Esophagus squamous epithelium (tissue), 5 donors: ENCODE data around the gene ARHGEF37. TPM values are rescaled to one million over a fixed set of nuclear protein-coding genes. Genes with fewer than 3 reads are reported as not detected.

Experiments
- DNase-seq: peaks from one replicate; lab custom pipeline; 2025; lab: John Stamatoyannopoulos, UW
- H3K27ac ChIP-seq, 4 donors: fragments of 200-600 bp; sonication (generic); one replicate each; pipeline ENCODE4 v1.5.1; 2016 to 2019; ENCODE audit warnings: mild to moderate bottlenecking in 1 of 4
- H3K27me3 ChIP-seq, 4 donors: fragments of 200-600 bp; sonication (generic); 1 replicate in 3 of 4; 2 replicates in 1 of 4; pipeline versions ENCODE4 v1.5.1 to v1.6.0; 2017 to 2021; ENCODE audit warnings: antibody characterized with exemption in 1 of 4
- H3K36me3 ChIP-seq, 3 donors: fragments of 200-600 bp; sonication (generic); one replicate each; pipeline ENCODE4 v1.5.1; 2016 to 2019
- H3K4me1 ChIP-seq, 3 donors: fragments of 200-600 bp; sonication (generic); one replicate each; pipeline ENCODE4 v1.5.1; 2017 to 2019
- H3K4me3 ChIP-seq, 4 donors: fragments of 200-600 bp; sonication (generic); 1 replicate in 3 of 4; 2 replicates in 1 of 4; pipeline ENCODE4 v1.5.1; 2016 to 2019; ENCODE audit warnings: mild to moderate bottlenecking in 2 of 4, moderate library complexity in 1 of 4
- H3K9me3 ChIP-seq, 3 donors: fragments of 200-600 bp; sonication (generic); one replicate each; pipeline ENCODE4 v1.5.1; 2016 to 2019
- CTCF ChIP-seq, 6 experiments: fragments of 450-650 bp in 4 of 6; fragments of 200-600 bp in 2 of 6; sonication (generic) in 2 of 6; IDR thresholded peaks; one replicate each; pipeline ENCODE4 v1.5.1; 2016 to 2019; ENCODE audit warnings: antibody characterized with exemption in 6 of 6, mild to moderate bottlenecking in 4 of 6, moderate library complexity in 4 of 6
- POLR2A ChIP-seq, 4 donors: fragments of 450-650 bp; IDR thresholded peaks; one replicate each; pipeline ENCODE4 v1.6.1; 2017; ENCODE audit warnings: antibody characterized with exemption in 4 of 4, mild to moderate bottlenecking in 4 of 4, moderate library complexity in 3 of 4
- WGBS, 2 donors: methylation state at CpG; one replicate each; pipeline ENCODE4 v1.1.5; 2018; 5-methylcytosine and 5-hydroxymethylcytosine counted together
- intact Hi-C: fragments of 100-400 bp; cut with DNase I; formaldehyde crosslinking; loops from one replicate; pipeline ENCODE4 v1.15.0; 2022
- total RNA-seq, 4 donors: library from RNA; depleted of rRNA; stranded (reverse); fragments of >200 nt; gene quantifications; one replicate each; pipeline ENCODE4 v1.1.0, GENCODE V29; 2016
- donor health status: DM: yes; HTN: yes; CAD: no.

Gene ARHGEF37
- total RNA-seq, 4 donors from 2014 or later: 14.5 to 29.3 (median 18.0) TPM

- Histone ChIP-seq H3K4me1 (peaks cover 16 to 79% (median 45%) of the 10 kb centered on the region in 3 donors), H3K36me3 (no peaks in the 10 kb centered on the region), H3K4me3 (peak overlapping the region in 1 of 4 donors; percentile 33), H3K27me3 (no peaks in the 10 kb centered on the region), H3K9me3 (no peaks in the 10 kb centered on the region), H3K27ac (peak overlapping the region; percentile 56 to 94 (median 92))
- intact Hi-C loops: no loop called here
- TF ChIP-seq POLR2A (IDR thresholded peaks at IDR 0.05): no peak
- TF ChIP-seq CTCF (IDR thresholded peaks at IDR 0.05): no peak
- WGBS, 2 donors: 80 to 94% methylated on average over 2 of the region's 2 CpGs
- DNase-seq: no peak
These were observed 2.8 kb downstream of the ARHGEF37 start for GRCh38 chr5:149584121-149584520.

GRCh38 chr5:149585910-149586309 lies 4.6 kb downstream of the ARHGEF37 start:
- TF ChIP-seq CTCF (IDR thresholded peaks at IDR 0.05): no peak
- no peak for TF ChIP-seq POLR2A (IDR thresholded peaks at IDR 0.05)
- no peak for DNase-seq
- H3K4me1 ChIP-seq: peaks cover 16 to 73% (median 39%) of the 10 kb centered on the region in 3 donors

GRCh38 chr5:149586708-149587318 lies 5.5 kb downstream of the ARHGEF37 start:
- peaks cover 16 to 65% (median 39%) of the 10 kb centered on the region in 3 donors for H3K4me1 ChIP-seq
- no peak for DNase-seq
- intact Hi-C loops: no loop called here
- H3K27ac ChIP-seq: peak overlapping the region; percentile 62 to 91 (median 74)
- TF ChIP-seq CTCF (IDR thresholded peaks at IDR 0.05) (no peak), POLR2A (IDR thresholded peaks at IDR 0.05) (no peak)
- H3K27me3 ChIP-seq: no peaks in the 10 kb centered on the region
- H3K36me3 ChIP-seq: peaks cover 0 to 12% (median 0%) of the 10 kb centered on the region in 3 donors
- no peaks in the 10 kb centered on the region for H3K9me3 ChIP-seq
- no peak overlapping the region for H3K4me3 ChIP-seq
- WGBS, 2 donors: 26 to 82% methylated on average over 1 of the region's 1 CpG

More at GRCh38 chr5:149585910-149586309, 4.6 kb downstream of the ARHGEF37 start:
- no peak overlapping the region for H3K4me3 ChIP-seq
- no peaks in the 10 kb centered on the region for H3K9me3 ChIP-seq
- intact Hi-C loops: no loop called here
- peaks cover 0 to 7% (median 0%) of the 10 kb centered on the region in 3 donors for H3K36me3 ChIP-seq
- H3K27me3 ChIP-seq: no peaks in the 10 kb centered on the region
- H3K27ac ChIP-seq: peak overlapping the region; percentile 62 to 91 (median 74)

GRCh38 chr5:149588936-149589335 lies 7.6 kb downstream of the ARHGEF37 start:
- no peak for TF ChIP-seq CTCF (IDR thresholded peaks at IDR 0.05)
- TF ChIP-seq POLR2A (IDR thresholded peaks at IDR 0.05): no peak
- Histone ChIP-seq H3K27me3 (no peaks in the 10 kb centered on the region), H3K27ac (peak overlapping the region in 2 of 4 donors; percentile 23 to 62), H3K9me3 (no peaks in the 10 kb centered on the region), H3K4me3 (no peak overlapping the region), H3K36me3 (peaks cover 0 to 12% (median 0%) of the 10 kb centered on the region in 3 donors), H3K4me1 (peaks cover 3 to 46% (median 24%) of the 10 kb centered on the region in 3 donors)
- intact Hi-C loops: no loop called here
- DNase-seq: no peak
- 94 to 100% methylated on average over 1 of the region's 1 CpG for WGBS, 2 donors

GRCh38 chr5:149593370-149593769 lies 12.1 kb downstream of the ARHGEF37 start:
- no peaks in the 10 kb centered on the region for H3K9me3 ChIP-seq
- no peak for TF ChIP-seq CTCF (IDR thresholded peaks at IDR 0.05)
- H3K36me3 ChIP-seq: peaks cover 0 to 19% (median 3%) of the 10 kb centered on the region in 3 donors
- no peak for DNase-seq
- peaks cover 8 to 48% (median 17%) of the 10 kb centered on the region in 3 donors for H3K4me1 ChIP-seq
- WGBS, 2 donors: 80 to 83% methylated on average over 2 of the region's 2 CpGs
- no peak overlapping the region for H3K4me3 ChIP-seq
- no peaks in the 10 kb centered on the region for H3K27me3 ChIP-seq
- intact Hi-C loops: no loop called here
- no peak overlapping the region for H3K27ac ChIP-seq
